ENCODE results near the gene ANKS3. TPM values are rescaled to one million over a fixed set of nuclear protein-coding genes. Genes with fewer than 3 reads are reported as not detected.

The ANKS3 gene
- total RNA-seq, 1 donor: 39.4 TPM

GRCh38 chr16:4777339-4778049 lies 43.4 kb upstream of the ANKS3 start:
- no peak overlapping the region for H2AFZ ChIP-seq (ENCODE audit: low read length)
- H4K20me1 ChIP-seq (ENCODE audit: insufficient read depth, low read length): no peaks in the 10 kb centered on the region
- no peak overlapping the region for H3K4me2 ChIP-seq (ENCODE audit: insufficient read depth, low read length)
- H3K27ac ChIP-seq (ENCODE audit: low read depth, low read length): no peak overlapping the region
- TF ChIP-seq CTCF (IDR thresholded peaks at IDR 0.05; ENCODE audit: extremely low read depth, low read depth, low read length): no peak
- H3K27me3 ChIP-seq (ENCODE audit: insufficient read depth, low read length): no peaks in the 10 kb centered on the region
- H3K36me3 ChIP-seq (ENCODE audit: insufficient read depth, low read length): no peaks in the 10 kb centered on the region
- DNase-seq (ENCODE audit: insufficient read length, low spot score, missing footprints): peak; percentile 19
- H3K9me3 ChIP-seq (ENCODE audit: low read depth, low read length): no peaks in the 10 kb centered on the region
- no peak overlapping the region for H3K4me3 ChIP-seq (ENCODE audit: insufficient read depth, low read length)
- no peaks in the 10 kb centered on the region for H3K4me1 ChIP-seq (ENCODE audit: insufficient read depth, low read length)
- no peaks in the 10 kb centered on the region for H3K79me2 ChIP-seq (ENCODE audit: insufficient read depth, low read length)

GRCh38 chr16:4776141-4776705 lies 42.2 kb upstream of the ANKS3 start:
- no peak overlapping the region for H3K27ac ChIP-seq (ENCODE audit: low read depth, low read length)
- no peak for TF ChIP-seq CTCF (IDR thresholded peaks at IDR 0.05; ENCODE audit: extremely low read depth, low read depth, low read length)
- no peaks in the 10 kb centered on the region for H3K27me3 ChIP-seq (ENCODE audit: insufficient read depth, low read length)
- H3K79me2 ChIP-seq (ENCODE audit: insufficient read depth, low read length): no peaks in the 10 kb centered on the region
- H4K20me1 ChIP-seq (ENCODE audit: insufficient read depth, low read length): no peaks in the 10 kb centered on the region
- H3K4me1 ChIP-seq (ENCODE audit: insufficient read depth, low read length): no peaks in the 10 kb centered on the region
- H3K36me3 ChIP-seq (ENCODE audit: insufficient read depth, low read length): no peaks in the 10 kb centered on the region
- H3K4me3 ChIP-seq (ENCODE audit: insufficient read depth, low read length): no peak overlapping the region
- no peak overlapping the region for H3K4me2 ChIP-seq (ENCODE audit: insufficient read depth, low read length)
- no peaks in the 10 kb centered on the region for H3K9me3 ChIP-seq (ENCODE audit: low read depth, low read length)
- DNase-seq (ENCODE audit: insufficient read length, low spot score, missing footprints): peak; percentile 61
- no peak overlapping the region for H2AFZ ChIP-seq (ENCODE audit: low read length)

GRCh38 chr16:4775005-4775404 lies 40.9 kb upstream of the ANKS3 start:
- Histone ChIP-seq H3K4me2 (ENCODE audit: insufficient read depth, low read length) (no peak overlapping the region), H3K27me3 (ENCODE audit: insufficient read depth, low read length) (no peaks in the 10 kb centered on the region), H2AFZ (ENCODE audit: low read length) (no peak overlapping the region), H3K9me3 (ENCODE audit: low read depth, low read length) (no peaks in the 10 kb centered on the region), H3K79me2 (ENCODE audit: insufficient read depth, low read length) (no peaks in the 10 kb centered on the region), H3K27ac (ENCODE audit: low read depth, low read length) (no peak overlapping the region), H4K20me1 (ENCODE audit: insufficient read depth, low read length) (no peaks in the 10 kb centered on the region), H3K36me3 (ENCODE audit: insufficient read depth, low read length) (no peaks in the 10 kb centered on the region), H3K4me3 (ENCODE audit: insufficient read depth, low read length) (no peak overlapping the region), H3K4me1 (ENCODE audit: insufficient read depth, low read length) (no peaks in the 10 kb centered on the region)
- TF ChIP-seq CTCF (IDR thresholded peaks at IDR 0.05; ENCODE audit: extremely low read depth, low read depth, low read length): no peak
- DNase-seq (ENCODE audit: insufficient read length, low spot score, missing footprints): peak; percentile 51

- no peak for TF ChIP-seq CTCF (IDR thresholded peaks at IDR 0.05; ENCODE audit: extremely low read depth, low read depth, low read length)
- H3K4me3 ChIP-seq (ENCODE audit: insufficient read depth, low read length): no peak overlapping the region
These were observed 38.3 kb upstream of the ANKS3 start for GRCh38 chr16:4772351-4772750.

More at GRCh38 chr16:4772351-4772750, 38.3 kb upstream of the ANKS3 start:
- no peak for DNase-seq (ENCODE audit: insufficient read length, low spot score, missing footprints)
- Histone ChIP-seq H3K36me3 (ENCODE audit: insufficient read depth, low read length) (no peaks in the 10 kb centered on the region), H3K79me2 (ENCODE audit: insufficient read depth, low read length) (no peaks in the 10 kb centered on the region), H3K9me3 (ENCODE audit: low read depth, low read length) (no peaks in the 10 kb centered on the region), H3K4me2 (ENCODE audit: insufficient read depth, low read length) (no peak overlapping the region), H4K20me1 (ENCODE audit: insufficient read depth, low read length) (no peaks in the 10 kb centered on the region), H3K4me1 (ENCODE audit: insufficient read depth, low read length) (peaks cover 12% of the 10 kb centered on the region), H3K27ac (ENCODE audit: low read depth, low read length) (no peak overlapping the region), H2AFZ (ENCODE audit: low read length) (no peak overlapping the region), H3K27me3 (ENCODE audit: insufficient read depth, low read length) (no peaks in the 10 kb centered on the region)
